GM11168 (cell line): Measurements from ENCODE around the gene TEDC2.

Experiments used
- in situ Hi-C: fragments of 300-500 bp; cut with MboI; formaldehyde crosslinking; loops from one replicate; pipeline ENCODE4 v1.12.0; 2022; ENCODE audit warnings: low sequenced_read_pairs; ENCODE audit not compliant: unreplicated experiment

TEDC2 gene, protein sequence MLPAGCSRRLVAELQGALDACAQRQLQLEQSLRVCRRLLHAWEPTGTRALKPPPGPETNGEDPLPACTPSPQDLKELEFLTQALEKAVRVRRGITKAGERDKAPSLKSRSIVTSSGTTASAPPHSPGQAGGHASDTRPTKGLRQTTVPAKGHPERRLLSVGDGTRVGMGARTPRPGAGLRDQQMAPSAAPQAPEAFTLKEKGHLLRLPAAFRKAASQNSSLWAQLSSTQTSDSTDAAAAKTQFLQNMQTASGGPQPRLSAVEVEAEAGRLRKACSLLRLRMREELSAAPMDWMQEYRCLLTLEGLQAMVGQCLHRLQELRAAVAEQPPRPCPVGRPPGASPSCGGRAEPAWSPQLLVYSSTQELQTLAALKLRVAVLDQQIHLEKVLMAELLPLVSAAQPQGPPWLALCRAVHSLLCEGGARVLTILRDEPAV

DNA sequence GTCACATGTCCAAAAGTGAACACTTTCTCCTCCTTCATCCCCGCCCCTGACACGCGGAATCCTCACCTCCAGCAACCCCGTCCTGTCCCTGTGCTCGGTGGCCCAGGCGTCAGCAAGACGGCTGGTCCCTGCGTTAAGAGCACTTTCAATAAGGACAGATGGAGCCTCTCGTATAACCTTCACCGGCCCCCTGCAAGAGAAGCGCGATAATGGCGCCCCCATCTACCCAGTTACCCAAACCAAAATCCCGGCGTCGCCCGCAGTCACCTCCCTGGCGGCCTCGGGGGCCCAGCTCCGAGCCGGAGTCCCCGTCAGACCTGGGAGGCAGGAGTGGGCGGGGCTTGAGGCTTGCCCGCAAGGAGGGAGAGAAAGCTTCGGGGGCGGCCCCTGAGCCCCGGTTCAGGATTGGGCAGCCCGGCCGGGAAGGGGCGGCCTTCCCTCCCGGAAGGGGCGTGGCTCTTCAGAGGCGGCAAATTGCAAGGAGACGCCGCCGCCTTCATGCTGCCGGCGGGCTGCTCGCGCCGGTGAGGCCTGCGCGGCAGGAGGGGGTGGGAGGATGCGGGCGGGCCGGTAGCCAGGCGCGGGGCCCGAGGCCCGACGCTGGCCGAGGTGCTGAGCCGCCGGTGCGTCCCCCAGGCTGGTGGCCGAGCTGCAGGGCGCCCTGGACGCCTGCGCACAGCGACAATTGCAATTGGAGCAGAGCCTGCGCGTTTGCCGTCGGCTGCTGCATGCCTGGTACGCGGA, at the start of gene TEDC2:
TSS of gene TEDC2 (plus strand) at position 463 of the 744 bp plus-strand sequence. CDS start at position 499, 36 bp downstream.
- in situ Hi-C loops = no loop called here

DNA sequence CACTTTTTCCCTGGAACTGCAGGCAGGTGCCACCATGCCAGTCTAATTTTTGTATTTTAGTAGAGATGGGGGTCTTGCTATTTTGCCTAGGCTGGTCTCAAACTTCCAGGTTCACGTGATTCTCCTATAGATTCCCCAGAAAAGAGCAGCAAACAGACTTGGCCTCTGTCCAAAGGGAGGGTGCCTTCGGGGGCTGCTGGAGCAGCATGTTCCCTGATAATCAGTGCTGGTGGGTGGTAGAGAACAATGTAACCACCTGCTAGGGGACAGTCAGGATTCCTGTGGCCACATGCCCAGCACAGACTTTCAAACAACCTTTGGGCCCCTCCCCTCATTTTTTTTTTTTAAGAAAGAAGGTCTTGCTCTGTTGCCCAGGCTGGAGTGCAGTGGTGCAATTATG, 44.8 kb upstream of the TEDC2 start:
- in situ Hi-C loops = no loop called here

DNA sequence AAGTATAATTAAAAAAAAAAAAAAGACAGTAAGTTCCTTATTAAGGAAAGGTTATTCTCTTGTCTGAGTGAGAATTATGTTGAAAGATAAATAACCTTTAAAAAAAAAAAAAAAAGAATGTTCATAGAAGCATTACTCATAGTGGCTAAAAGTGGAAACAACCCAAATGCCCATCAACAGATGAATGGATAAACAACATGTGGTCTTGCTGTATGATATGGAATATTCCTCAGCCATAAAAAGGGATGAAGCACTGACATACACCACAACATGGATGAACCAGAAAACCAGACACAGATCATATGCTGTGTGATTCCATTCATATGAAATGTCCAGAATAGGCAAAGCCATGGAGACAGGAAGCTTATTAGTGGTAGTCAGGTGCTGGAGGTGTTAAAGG, 39.9 kb upstream of the TEDC2 start:
- in situ Hi-C loops = no loop called here

DNA sequence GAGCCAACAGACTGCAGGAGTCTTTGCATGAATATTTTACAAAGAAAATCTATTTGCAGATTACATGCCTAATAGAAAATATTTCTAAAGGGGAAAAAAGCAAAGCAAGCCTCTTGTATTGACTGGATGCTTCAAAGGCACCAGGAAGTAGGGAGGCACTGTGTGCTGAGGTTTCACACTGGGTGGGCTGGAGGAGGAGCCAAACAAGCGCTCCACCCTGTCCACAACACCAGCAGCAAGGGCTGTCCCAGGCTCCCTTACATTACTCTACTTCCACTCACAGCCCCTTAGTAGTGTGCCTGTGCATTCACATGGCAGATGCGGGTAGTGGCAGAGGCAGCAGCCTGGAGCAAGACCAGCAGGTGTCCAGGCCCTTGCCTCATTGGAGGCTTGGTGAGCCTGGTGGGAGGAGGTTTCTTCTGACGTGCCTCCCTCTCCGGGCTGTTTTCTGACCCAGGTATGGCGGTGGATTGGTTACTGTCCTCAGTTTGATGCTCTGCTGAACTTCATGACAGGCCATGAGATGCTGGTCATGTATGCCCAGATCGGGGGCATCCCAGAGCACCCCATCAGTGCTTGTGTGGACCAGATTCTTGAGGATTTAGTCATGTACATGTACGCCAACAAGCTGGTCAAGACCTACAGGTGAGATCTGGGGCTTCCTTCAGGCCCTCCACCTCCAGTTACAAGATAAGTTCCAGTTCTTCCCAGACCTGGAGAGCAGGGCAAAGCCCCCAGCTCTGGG, 37.6 kb upstream of the TEDC2 start:
- in situ Hi-C loops = no loop called here

DNA sequence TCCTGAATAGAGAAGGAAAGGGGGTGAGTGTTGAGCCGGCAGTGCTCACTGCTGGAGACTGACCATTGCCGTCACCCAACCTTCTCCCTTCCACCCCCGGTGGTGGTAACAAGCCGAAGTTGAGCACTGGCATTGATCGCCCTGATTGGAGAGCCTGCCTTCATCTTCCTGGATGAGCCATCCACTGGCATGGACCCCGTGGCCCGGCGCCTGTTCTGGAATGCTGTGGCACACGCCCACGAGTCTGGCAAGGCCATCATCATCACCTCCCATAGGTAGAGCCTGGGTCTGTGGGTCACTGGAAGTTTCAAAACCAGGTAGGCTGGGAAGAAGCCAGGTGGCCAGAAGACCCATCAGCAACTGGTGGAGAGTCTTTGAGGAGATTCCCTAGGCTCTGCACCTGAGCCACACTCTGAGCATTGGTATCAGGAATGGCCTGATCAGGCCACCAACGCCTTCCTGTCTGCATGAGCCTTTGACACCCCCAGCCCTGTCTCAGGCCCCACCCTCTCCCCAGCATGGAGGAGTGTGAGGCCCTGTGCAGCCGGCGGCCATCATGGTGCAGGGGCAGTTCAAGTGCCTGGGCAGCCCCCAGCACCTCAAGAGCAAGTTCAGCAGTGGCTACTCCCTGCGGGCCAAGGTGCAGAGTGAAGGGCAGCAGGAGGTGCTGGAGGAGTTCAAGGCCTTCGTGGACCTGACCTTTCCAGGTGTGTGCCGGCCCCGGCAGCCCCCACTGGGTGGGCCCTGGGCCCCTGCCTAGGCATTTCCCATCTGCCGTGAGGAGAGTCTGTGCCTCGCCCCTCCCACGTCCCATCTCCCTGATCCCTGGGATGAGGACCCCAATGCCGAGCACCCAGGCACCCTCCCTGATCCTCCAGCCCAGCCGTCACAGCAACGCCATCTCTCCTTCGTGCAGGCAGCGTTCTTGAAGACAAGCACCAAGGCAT, 35.6 kb upstream of the TEDC2 start:
- in situ Hi-C loops = loop anchor here (5.0 kb wide), 1 partner anchor 77 kb away; no protein-coding TSS in a partner anchor

DNA sequence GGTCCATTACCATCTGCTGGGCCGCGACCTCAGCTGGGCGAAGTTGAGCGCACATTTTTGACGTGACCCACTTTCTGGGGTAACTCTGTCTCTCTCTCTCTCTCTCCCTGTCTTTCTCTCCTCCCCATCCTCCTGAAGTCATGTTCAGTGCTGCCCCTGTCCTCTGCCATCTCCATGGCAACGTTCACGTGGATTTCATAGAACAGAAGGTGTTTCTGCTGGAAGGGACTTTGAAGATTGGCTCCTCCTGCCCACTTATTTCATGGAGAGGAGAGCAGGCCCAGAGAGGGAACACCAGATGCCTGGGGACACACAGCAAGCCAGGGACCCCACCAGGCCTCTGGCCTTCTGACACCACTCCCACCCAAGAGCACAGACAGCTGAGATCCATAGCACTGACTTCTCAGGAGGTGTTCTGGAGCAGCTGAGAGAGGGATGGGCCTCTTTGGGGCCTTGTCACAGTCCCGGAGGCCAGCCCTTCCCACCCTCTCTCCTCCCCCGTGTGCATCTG, 34.8 kb upstream of the TEDC2 start:
- in situ Hi-C loops = loop anchor here (5.0 kb wide), 1 partner anchor 78 kb away; no protein-coding TSS in a partner anchor

DNA sequence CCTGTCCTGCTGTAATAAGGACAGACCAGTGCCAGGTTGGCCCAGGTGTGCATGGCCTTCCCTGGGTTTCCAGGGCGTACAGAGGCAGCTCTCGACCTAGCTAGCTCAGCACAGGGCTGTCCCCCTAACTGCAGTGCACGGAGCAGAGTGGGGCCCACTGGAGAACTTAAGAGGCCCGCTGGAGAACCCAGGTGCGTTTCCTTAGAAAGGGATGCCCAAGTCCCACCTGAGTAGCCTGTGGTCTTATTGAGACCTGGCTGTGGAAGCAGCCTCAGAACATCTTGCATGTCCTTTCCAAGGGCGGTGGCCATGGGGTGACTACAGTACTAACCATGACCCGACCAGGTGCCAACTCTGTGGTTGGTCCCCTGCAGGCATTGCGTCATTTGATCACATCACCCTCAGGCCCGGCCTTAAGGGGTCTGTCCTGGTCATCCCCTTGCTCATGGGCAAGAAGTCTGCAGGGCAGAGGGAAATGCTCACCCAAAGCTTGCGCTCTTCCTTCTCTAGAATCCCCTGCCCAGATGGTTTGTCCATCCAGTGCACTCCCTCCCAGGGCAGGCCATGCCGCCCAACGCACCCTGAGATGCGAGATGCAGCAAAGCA, 34.0 kb upstream of the TEDC2 start:
- in situ Hi-C loops = loop anchor here (5.0 kb wide), 1 partner anchor 79 kb away; no protein-coding TSS in a partner anchor

DNA sequence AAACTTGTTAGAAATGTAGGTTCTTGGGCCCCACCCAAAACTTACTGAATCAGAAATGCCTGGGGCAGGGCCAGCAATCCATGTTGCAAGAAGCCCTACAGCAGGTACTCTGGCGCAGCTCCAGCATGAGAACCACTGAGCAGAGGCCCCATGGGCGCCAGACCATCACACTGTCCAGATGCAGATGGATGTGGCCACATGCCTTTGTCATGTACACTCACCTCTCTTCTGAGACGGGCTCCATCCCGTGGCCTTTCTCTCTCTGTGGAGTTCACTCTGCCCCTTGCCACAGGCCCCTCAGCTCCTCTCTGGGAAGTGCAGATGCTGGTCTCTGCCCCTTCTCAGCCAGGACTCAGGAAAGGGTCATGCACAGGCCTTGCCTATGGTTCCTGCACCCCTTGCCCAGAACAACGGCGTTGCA, 33.0 kb upstream of the TEDC2 start:
- in situ Hi-C loops = loop anchor here (5.0 kb wide), 1 partner anchor 80 kb away; no protein-coding TSS in a partner anchor

DNA sequence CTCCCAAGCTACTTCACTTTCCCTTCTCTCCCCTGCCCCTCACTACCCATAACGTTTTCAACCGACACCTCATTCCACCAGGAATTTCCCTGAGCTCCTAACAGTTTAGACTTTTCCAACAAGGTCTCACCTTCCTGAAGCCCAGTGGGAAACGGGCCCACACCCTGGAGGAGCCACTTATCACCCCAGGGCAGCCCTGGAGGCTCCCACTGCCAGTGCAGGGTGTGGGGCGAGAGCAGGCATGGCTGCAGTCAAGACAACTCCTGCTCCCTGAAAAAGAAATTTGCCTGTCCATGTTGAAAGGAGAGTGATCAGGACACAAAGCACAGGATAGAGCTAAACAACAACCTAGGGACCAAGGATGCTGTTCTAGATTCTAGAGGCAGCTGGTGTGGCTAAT, 32.4 kb upstream of the TEDC2 start:
- in situ Hi-C loops = loop anchor here (5.0 kb wide), 1 partner anchor 80 kb away; no protein-coding TSS in a partner anchor

DNA sequence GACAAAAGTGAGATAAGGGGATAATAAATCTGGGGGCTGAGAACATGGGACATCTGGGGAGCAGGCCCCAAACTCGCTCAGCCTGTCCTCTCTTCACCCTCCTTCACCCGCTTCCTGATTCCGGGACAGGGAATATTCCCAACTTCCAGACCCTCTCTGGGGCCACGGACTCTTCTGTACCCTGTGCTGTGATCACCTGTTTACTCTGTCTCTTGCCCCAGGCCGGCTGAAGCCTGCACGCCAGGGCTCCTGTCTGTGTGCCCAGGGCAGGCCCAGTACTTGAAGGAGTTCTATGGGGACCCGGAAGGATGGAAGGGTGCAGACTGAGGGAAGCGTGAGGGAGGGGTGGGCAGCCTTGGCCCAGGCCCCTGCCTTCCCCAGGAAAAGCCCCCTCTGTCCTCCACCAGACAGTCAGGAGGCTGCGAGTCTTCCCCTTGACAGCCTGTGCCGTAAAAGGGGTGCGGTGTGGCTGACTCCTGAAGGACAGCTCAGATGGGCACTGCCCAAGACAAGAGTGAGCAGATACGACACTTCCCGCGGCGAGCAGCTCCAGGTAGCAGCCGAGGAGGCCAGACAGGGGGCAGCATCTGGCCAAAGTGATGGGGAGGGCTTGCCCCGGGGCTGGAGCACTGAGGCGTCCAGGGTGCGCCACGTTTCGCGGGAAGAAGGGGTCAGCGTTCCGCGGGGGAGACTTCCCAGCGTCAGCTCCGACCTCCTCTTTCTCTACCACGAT, 31.7 kb upstream of the TEDC2 start:
- in situ Hi-C loops = loop anchor here (5.0 kb wide), 1 partner anchor 81 kb away; no protein-coding TSS in a partner anchor

DNA sequence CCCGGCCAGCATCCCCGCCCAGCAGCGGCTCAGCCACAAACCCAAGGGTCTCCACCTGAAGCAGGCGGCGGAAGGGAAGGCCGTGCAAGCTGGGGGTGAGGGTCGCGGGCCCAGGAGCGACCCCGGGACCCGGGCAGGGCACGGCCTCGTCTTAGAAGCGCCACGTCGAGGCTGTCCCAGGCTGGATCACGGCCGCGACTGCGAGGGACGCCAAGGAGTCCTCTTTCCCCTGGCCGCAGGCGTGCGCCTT, 31.2 kb upstream of the TEDC2 start:
- in situ Hi-C loops = loop anchor here (5.0 kb wide), 1 partner anchor 81 kb away; no protein-coding TSS in a partner anchor

DNA sequence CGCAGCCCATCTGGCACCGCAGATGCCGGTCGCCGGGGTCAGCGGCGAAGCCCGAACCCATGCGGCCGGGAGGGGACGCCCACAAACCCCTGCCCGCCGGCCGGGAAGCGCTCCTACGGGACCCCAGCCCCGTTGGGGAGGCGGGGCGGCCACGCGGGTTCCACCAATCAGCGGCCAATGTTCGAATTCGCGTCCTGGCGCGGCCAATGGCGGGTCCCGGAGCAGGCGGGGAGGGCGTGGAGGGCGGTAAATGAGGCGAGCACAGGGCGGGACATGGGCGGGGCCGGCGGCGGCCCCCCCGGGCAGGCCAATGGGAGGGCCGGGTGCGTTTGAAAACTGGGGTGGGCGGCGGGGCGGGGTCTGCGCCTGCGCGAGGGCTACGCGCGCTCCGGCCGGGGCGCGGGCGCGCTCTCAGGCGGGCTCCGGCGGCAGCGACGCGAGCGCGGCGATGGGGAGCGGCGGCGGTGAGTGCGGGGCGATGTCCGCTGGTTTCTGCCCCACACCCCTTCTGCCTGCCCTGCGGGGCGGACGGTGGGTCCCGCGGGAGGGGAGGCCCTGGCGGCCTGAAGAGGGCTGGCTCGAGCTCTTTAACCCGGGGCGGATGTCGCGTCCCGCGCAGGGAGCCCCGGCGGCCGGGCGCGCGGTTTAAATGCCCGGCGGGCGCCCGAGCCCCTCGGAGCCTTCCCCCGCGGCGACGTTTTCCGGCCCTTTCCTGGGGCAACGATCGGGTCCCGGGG, 30.7 kb upstream of the TEDC2 start, which contains the start of gene CCNF:
TSS of gene CCNF (plus strand) at position 414 of the 737 bp plus-strand sequence. CDS start at position 449, 35 bp downstream.
- in situ Hi-C loops = loop anchor here (5.0 kb wide), 1 partner anchor 82 kb away; no protein-coding TSS in a partner anchor

DNA sequence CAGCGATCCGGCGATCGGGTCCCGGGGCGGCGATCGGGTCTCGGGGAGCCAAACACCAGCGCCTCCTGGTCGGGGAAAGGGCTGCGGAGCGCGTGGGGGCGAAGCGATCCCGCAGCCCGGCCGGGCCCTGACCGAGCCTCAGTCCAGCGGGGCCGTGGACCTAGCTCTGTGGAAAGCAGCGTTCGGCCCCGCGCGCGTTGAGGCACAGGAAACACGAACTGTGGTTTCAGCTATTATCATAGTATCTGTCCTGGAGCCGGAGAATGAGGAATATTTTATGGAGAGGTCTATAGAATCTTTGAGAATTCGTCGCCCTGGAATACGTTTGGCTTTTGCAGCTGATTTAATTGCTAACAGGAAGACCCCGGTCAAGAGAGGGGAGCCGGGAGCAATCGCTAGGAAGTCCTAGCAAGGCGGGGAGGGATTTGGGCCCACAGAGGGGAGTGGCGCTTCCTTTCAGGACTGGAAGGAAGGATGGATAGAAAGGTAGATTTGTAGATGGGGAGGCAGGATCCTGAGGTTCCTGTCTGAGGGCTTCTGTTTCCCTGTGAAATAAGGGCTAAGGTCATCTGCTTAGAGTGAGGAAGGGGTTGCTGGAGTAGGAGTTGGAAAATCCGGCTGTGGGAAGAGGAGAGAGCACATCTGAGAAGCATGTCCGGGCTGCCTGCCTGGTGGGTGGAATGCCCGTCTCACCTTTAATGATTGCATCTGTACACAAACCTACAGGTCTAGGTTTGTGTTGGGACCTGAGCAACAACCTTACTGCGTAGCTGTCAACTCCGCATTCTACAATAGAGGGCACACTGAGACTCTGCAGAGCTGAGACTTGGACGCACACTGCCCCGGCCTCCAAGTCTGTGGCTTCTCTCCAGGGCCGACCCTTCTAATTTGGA, 29.9 kb upstream of the TEDC2 start:
- in situ Hi-C loops = loop anchor here (5.0 to 10.0 kb wide), 2 partner anchors 55 to 83 kb away; no protein-coding TSS in a partner anchor

DNA sequence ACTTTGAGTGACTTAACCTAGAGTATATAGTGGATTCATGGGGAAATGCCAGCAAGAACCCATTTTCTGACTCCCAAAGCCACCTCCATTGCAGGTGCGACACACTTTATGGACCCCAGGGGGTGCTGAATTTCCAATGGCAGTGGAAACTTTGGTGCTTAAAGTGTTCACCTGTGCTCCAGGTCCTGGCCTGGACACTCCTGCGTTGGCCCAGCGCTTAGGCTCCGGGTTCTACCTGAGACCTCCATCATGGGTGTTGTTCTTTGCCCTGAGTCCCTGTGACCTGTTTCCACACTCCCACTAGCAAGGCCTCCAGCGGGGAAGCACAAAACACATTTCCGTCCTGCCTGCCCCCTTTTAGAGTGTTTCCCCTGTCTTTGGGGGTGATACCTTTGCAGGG, 27.6 kb upstream of the TEDC2 start:
- in situ Hi-C loops = loop anchor here (10.0 kb wide), 1 partner anchor 53 kb away; no protein-coding TSS in a partner anchor

DNA sequence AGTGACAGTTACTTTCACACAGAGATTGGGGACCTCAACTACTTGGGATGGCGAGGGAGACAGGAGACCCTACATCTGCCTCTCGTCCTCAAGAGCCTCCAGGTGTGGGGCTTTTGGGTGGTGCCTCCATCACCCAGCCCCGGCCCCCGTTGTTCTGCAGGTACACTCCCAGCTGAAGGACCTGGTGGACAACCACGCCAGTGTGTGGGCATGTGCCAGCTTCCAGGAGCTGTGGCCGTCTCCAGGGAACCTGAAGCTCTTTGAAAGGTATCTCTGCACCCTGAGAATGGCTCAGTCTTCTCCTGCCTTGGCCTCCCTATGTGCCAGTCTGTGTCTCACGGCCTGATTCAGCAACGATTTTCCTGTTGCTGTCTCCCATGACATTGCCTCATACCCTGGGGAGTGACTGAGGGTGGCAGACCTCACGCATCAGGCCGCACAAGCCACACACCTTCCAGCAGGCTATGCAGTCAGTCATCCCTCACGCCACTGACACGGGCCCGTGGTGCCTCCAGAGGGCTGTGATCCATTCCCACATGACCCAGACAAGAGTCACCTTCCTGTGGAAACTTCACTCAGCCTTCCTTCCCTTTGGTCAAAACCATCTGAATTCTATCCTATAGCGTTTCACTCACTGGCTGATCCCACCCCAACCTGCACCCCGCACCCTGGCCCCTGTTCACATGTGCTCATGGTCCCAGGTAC, 27.0 kb upstream of the TEDC2 start:
- in situ Hi-C loops = loop anchor here (10.0 kb wide), 1 partner anchor 52 kb away; no protein-coding TSS in a partner anchor
